ENCODE results near the gene COMMD10. TPM values are rescaled to one million over a fixed set of nuclear protein-coding genes. Genes with fewer than 3 reads are reported as not detected.
A peak's percentile ranks its signal among the peaks of the same experiment; 100 is the strongest.

Gene COMMD10
- total and polyA plus RNA-seq, 10 donors, result 16.6 to 55.4 (median 42.9) TPM

DNA sequence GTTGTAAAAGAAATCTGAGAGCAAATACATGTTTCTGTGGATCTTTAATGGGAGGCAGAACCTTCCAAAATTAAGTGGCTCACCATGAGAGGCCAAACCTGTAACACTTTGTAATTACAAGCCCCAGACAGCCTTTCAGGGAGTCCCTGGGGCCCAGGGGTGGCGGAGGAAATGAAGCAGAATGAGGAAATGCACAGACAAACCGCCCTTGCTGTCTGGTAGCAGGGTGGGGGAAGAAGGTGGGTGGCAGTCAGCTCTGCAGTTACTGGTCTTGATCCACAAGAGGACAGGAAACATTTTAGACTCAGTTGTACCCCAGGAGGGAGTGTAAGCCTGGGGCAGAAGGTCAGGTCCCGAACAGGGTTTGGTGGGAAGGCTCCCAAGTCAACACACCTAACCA, 46.0 kb upstream of the COMMD10 start:
- intact Hi-C loops (cut with DNase I; ENCODE audit: low total_unique reads), result no loop called here
- peak; percentile 85 for DNase-seq
- no peaks in the 10 kb centered on the region for H3K27me3 ChIP-seq (replicated peaks in 1 of 7)
- no peaks in the 10 kb centered on the region for H3K36me3 ChIP-seq
- peaks cover 0 to 18% (median 10%) of the 10 kb centered on the region in 6 donors for H3K4me1 ChIP-seq
- H3K9me3 ChIP-seq, result no peaks in the 10 kb centered on the region
- H3K4me3 ChIP-seq, result no peak overlapping the region
- WGBS, 5 donors, result 23 to 30% (median 29%) methylated on average over 3 of the region's 3 CpGs
- TF ChIP-seq POLR2A (IDR thresholded peaks at IDR 0.05), result no peak
- TF ChIP-seq POLR2AphosphoS5 (IDR thresholded peaks at IDR 0.05), result no peak
- no peak for TF ChIP-seq CTCF (IDR thresholded peaks at IDR 0.05 in 8 of 11, conservative IDR thresholded peaks at IDR 0.05 in 3 of 11)
- H3K27ac ChIP-seq, result peak overlapping the region in 2 of 8 donors; percentile 19 to 61

DNA sequence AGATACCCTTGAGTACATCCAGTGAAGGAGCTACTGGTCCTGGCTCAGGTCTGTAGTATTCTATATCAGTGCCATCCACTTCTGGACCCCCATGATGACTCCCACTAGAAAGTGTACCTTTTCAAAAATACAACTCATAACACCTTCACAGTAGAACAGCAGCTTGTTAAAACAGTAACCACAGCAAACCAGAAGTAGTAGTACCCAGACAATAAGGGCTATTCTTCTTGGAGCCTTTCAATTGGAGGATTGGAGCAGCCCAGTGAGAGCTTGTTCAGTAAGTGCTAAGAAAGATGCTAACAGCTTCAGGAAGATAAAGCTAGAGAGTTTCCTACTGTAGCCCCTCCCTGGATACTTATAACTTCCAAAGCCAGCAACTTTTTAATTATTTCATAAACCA, 42.5 kb upstream of the COMMD10 start:
- Histone ChIP-seq H3K36me3 (no peaks in the 10 kb centered on the region), H3K27ac (no peak overlapping the region), H3K4me3 (no peak overlapping the region), H3K9me3 (no peaks in the 10 kb centered on the region), H3K4me1 (peaks cover 0 to 18% (median 10%) of the 10 kb centered on the region in 6 donors), H3K27me3 (replicated peaks in 1 of 7) (no peaks in the 10 kb centered on the region)
- no peak for TF ChIP-seq CTCF (IDR thresholded peaks at IDR 0.05 in 8 of 11, conservative IDR thresholded peaks at IDR 0.05 in 3 of 11)
- TF ChIP-seq POLR2A (IDR thresholded peaks at IDR 0.05), result no peak
- no peak for TF ChIP-seq POLR2AphosphoS5 (IDR thresholded peaks at IDR 0.05)
- intact Hi-C loops (cut with DNase I; ENCODE audit: low total_unique reads), result no loop called here
- no peak for DNase-seq

GRCh38 chr5:116044073-116044472, 40.8 kb upstream of the COMMD10 start:
- 75 to 86% (median 81%) methylated on average over 3 of the region's 3 CpGs for WGBS, 5 donors
- Histone ChIP-seq H3K4me3 (no peak overlapping the region), H3K27me3 (replicated peaks in 1 of 7) (no peaks in the 10 kb centered on the region)

GRCh38 chr5:116045821-116046220, 39.0 kb upstream of the COMMD10 start:
- Histone ChIP-seq H3K36me3 (no peaks in the 10 kb centered on the region), H3K4me3 (no peak overlapping the region), H3K4me1 (no peaks in the 10 kb centered on the region), H3K27ac (no peak overlapping the region), H3K9me3 (no peaks in the 10 kb centered on the region), H3K27me3 (replicated peaks in 1 of 7) (no peaks in the 10 kb centered on the region)
- intact Hi-C loops (cut with DNase I; ENCODE audit: low total_unique reads), result no loop called here
- TF ChIP-seq POLR2A (IDR thresholded peaks at IDR 0.05) (no peak), POLR2AphosphoS5 (IDR thresholded peaks at IDR 0.05) (no peak), CTCF (IDR thresholded peaks at IDR 0.05 in 8 of 11, conservative IDR thresholded peaks at IDR 0.05 in 3 of 11) (no peak)
- no peak for DNase-seq
- 77 to 90% (median 88%) methylated on average over 2 of the region's 2 CpGs for WGBS, 5 donors

More at GRCh38 chr5:116044073-116044472, 40.8 kb upstream of the COMMD10 start:
- no peak for TF ChIP-seq CTCF (IDR thresholded peaks at IDR 0.05 in 8 of 11, conservative IDR thresholded peaks at IDR 0.05 in 3 of 11)
- no peak for TF ChIP-seq POLR2A (IDR thresholded peaks at IDR 0.05)
- no peak for TF ChIP-seq POLR2AphosphoS5 (IDR thresholded peaks at IDR 0.05)
- Histone ChIP-seq H3K9me3 (no peaks in the 10 kb centered on the region), H3K27ac (no peak overlapping the region), H3K4me1 (peaks cover 0 to 2% (median under 1%) of the 10 kb centered on the region in 6 donors), H3K36me3 (no peaks in the 10 kb centered on the region)
- DNase-seq, result no peak
- intact Hi-C loops (cut with DNase I; ENCODE audit: low total_unique reads), result no loop called here
